CD14-positive monocyte (primary cell): Measurements from ENCODE around the gene ZXDC. TPM values are rescaled to one million over a fixed set of nuclear protein-coding genes. Genes with fewer than 3 reads are reported as not detected.

ENCODE experiments used
- DNase-seq, 3 donors: peaks; one replicate each; pipeline ENCODE4 v3.0.0-alpha.2; 2011 to 2022
- H2AFZ ChIP-seq: 2 replicates; pipeline ENCODE4 v1.6.0; 2012; ENCODE audit warnings: mild to moderate bottlenecking, low read depth, low read length, inconsistent platforms; ENCODE audit not compliant: insufficient read depth, poor library complexity, severe bottlenecking
- H3K27ac ChIP-seq, 2 donors: 1 replicate in 1 of 2; 2 replicates in 1 of 2; pipeline ENCODE4 v1.5.1; 2012 to 2013; ENCODE audit warnings: low read length in 2 of 2, control low read depth in 1 of 2, inconsistent platforms in 1 of 2, low read depth in 1 of 2, mild to moderate bottlenecking in 1 of 2
- H3K27me3 ChIP-seq, 2 donors: one replicate each; pipeline versions ENCODE4 v1.6.0 to v1.6.1; 2011 to 2013; ENCODE audit warnings: low read length in 2 of 2; ENCODE audit not compliant: control insufficient read depth in 2 of 2, insufficient read depth in 2 of 2
- H3K36me3 ChIP-seq, 2 donors: replicated peaks in 1 of 2; 1 replicate in 1 of 2; 2 replicates in 1 of 2; pipeline versions ENCODE4 v1.5.1 to v1.6.1; 2012 to 2013; ENCODE audit warnings: low read length in 2 of 2, control low read depth in 1 of 2, inconsistent platforms in 1 of 2, mild to moderate bottlenecking in 1 of 2; ENCODE audit not compliant: insufficient read depth in 2 of 2, control insufficient read depth in 1 of 2
- H3K4me1 ChIP-seq, 2 donors: 1 replicate in 1 of 2; 2 replicates in 1 of 2; pipeline versions ENCODE4 v1.5.1 to v1.6.1; 2012 to 2013; ENCODE audit warnings: low read length in 2 of 2, control low read depth in 1 of 2, inconsistent platforms in 1 of 2, mild to moderate bottlenecking in 1 of 2, moderate library complexity in 1 of 2; ENCODE audit not compliant: insufficient read depth in 2 of 2, control insufficient read depth in 1 of 2
- H3K4me2 ChIP-seq: replicated peaks from 2 replicates; pipeline ENCODE3; 2012; ENCODE audit warnings: low read length, moderate library complexity, mild to moderate bottlenecking; ENCODE audit not compliant: poor library complexity, severe bottlenecking; ENCODE audit errors: extremely low read depth
- H3K4me3 ChIP-seq, 3 experiments: fragments of 200-600 bp in 1 of 3; sonication (generic) in 1 of 3; replicated peaks in 1 of 3; 1 replicate in 2 of 3; 2 replicates in 1 of 3; pipeline ENCODE4 v1.5.1; 2011 to 2013; ENCODE audit warnings: low read length in 3 of 3, mild to moderate bottlenecking in 3 of 3, control low read depth in 2 of 3, low read depth in 2 of 3, inconsistent platforms in 1 of 3, moderate library complexity in 1 of 3
- H3K79me2 ChIP-seq: 2 replicates; pipeline ENCODE4 v1.6.0; 2012; ENCODE audit warnings: mild to moderate bottlenecking, control low read depth, inconsistent platforms, low read length, moderate library complexity; ENCODE audit not compliant: insufficient read depth
- H3K9ac ChIP-seq: 2 replicates; pipeline ENCODE4 v1.6.0; 2017; ENCODE audit warnings: low read length, mild to moderate bottlenecking; ENCODE audit not compliant: insufficient read depth, poor library complexity, severe bottlenecking
- H3K9me3 ChIP-seq, 2 donors: replicated peaks in 1 of 2; 1 replicate in 1 of 2; 2 replicates in 1 of 2; pipeline versions ENCODE4 v1.5.1 to v1.6.1; 2012 to 2013; ENCODE audit warnings: low read length in 2 of 2, control low read depth in 1 of 2; ENCODE audit not compliant: control insufficient read depth in 1 of 2, insufficient read depth in 1 of 2
- H4K20me1 ChIP-seq: 2 replicates; pipeline ENCODE4 v1.6.0; 2012; ENCODE audit warnings: mild to moderate bottlenecking, low read length, control low read depth, moderate library complexity; ENCODE audit not compliant: insufficient read depth
- H3K27ac Mint-ChIP-seq, 7 donors: one replicate each; pipeline ENCODE4 v1.8.0; 2020; ENCODE audit warnings: mild to moderate bottlenecking in 7 of 7, mixed read lengths in 7 of 7, moderate library complexity in 6 of 7, inconsistent platforms in 2 of 7
- H3K27me3 Mint-ChIP-seq, 3 donors: one replicate each; pipeline ENCODE4 v1.8.0; 2021 to 2022; ENCODE audit warnings: low read depth in 3 of 3, mild to moderate bottlenecking in 3 of 3, mixed read lengths in 3 of 3, moderate library complexity in 3 of 3, inconsistent platforms in 1 of 3
- H3K36me3 Mint-ChIP-seq, 2 donors: one replicate each; pipeline ENCODE4 v1.8.0; 2020; ENCODE audit warnings: mixed read lengths in 2 of 2, inconsistent platforms in 1 of 2, mild to moderate bottlenecking in 1 of 2
- H3K4me1 Mint-ChIP-seq: one replicate; pipeline ENCODE4 v1.8.0; 2020; ENCODE audit warnings: mild to moderate bottlenecking, mixed read lengths
- H3K4me3 Mint-ChIP-seq, 2 donors: one replicate each; pipeline ENCODE4 v1.8.0; 2020; ENCODE audit warnings: mild to moderate bottlenecking in 2 of 2, mixed read lengths in 2 of 2, moderate library complexity in 1 of 2
- H3K9me3 Mint-ChIP-seq, 7 donors: one replicate each; pipeline ENCODE4 v1.8.0; 2020 to 2022; ENCODE audit warnings: mixed read lengths in 7 of 7, mild to moderate bottlenecking in 6 of 7, moderate library complexity in 6 of 7, inconsistent platforms in 2 of 7
- CTCF ChIP-seq: fragments of 200-600 bp; IDR thresholded peaks from one replicate; pipeline ENCODE4 v1.8.0; 2022; ENCODE audit warnings: antibody characterized with exemption, mild to moderate bottlenecking
- WGBS: methylation state at CpG from one replicate; pipeline ENCODE4 v1.1.5; 2013; ENCODE audit warnings: missing lambda C conversion rate; ENCODE audit not compliant: insufficient coverage; 5-methylcytosine and 5-hydroxymethylcytosine counted together
- intact Hi-C, 2 donors: fragments of 100-400 bp; cut with micrococcal nuclease; formaldehyde crosslinking; loops; one replicate each; pipeline versions ENCODE4 v1.15.0 to v1.15.1; 2023
- polyA plus RNA-seq, 3 donors: library from polyadenylated mRNA; depleted of rRNA in 1 of 3; unstranded in 2 of 3; stranded (reverse) in 1 of 3; fragments of 300-500 nt in 2 of 3; fragments of >200 nt in 1 of 3; fragmentation: Illumina TruSeq in 2 of 3; gene quantifications; 1 replicate in 2 of 3; 2 replicates in 1 of 3; pipeline ENCODE4 v1.2.3, GENCODE V29; 2012 to 2021

Gene ZXDC
- polyA plus RNA-seq, 3 donors: 6.3 to 44.8 (median 9.7) TPM

GRCh38 chr3:126415661-126416591, 59.8 kb downstream of the ZXDC start:
- Histone ChIP-seq H3K9me3 (no peaks in the 10 kb centered on the region), H3K79me2 (no peaks in the 10 kb centered on the region), H3K27ac (no peak overlapping the region), H3K4me3 (no peak overlapping the region), H2AFZ (no peak overlapping the region), H4K20me1 (no peaks in the 10 kb centered on the region), H3K4me1 (no peaks in the 10 kb centered on the region), H3K36me3 (no peaks in the 10 kb centered on the region), H3K4me2 (no peak overlapping the region), H3K27me3 (peaks cover 0 to 7% of the 10 kb centered on the region in 2 donors), H3K9ac (no peak overlapping the region)
- no peak for TF ChIP-seq CTCF
- 48% methylated on average over 56 of the region's 61 CpGs for WGBS
- H3K4me1 Mint-ChIP-seq: no peaks in the 10 kb centered on the region
- DNase-seq: no peak
- H3K4me3 Mint-ChIP-seq: peak overlapping the region in 1 of 2 donors; percentile 21
- peak overlapping the region in 1 of 7 donors; percentile 34 for H3K27ac Mint-ChIP-seq
- intact Hi-C loops: no loop called here
- peaks cover 0 to 1% (median 0%) of the 10 kb centered on the region in 7 donors for H3K9me3 Mint-ChIP-seq
- peaks cover 16 to 51% (median 27%) of the 10 kb centered on the region in 3 donors for H3K27me3 Mint-ChIP-seq
- H3K36me3 Mint-ChIP-seq: no peaks in the 10 kb centered on the region

- no peak overlapping the region for H2AFZ ChIP-seq
- no peaks in the 10 kb centered on the region for H3K36me3 Mint-ChIP-seq
- WGBS: 92% methylated on average over 10 of the region's 12 CpGs
- peaks cover 21 to 56% (median 31%) of the 10 kb centered on the region in 3 donors for H3K27me3 Mint-ChIP-seq
- intact Hi-C loops: no loop called here
- H3K36me3 ChIP-seq: no peaks in the 10 kb centered on the region
- H3K27me3 ChIP-seq: peaks cover 0 to 12% of the 10 kb centered on the region in 2 donors
- peaks cover 0 to 1% (median 0%) of the 10 kb centered on the region in 7 donors for H3K9me3 Mint-ChIP-seq
- H3K9ac ChIP-seq: no peak overlapping the region
- no peak for TF ChIP-seq CTCF
- H3K9me3 ChIP-seq: no peaks in the 10 kb centered on the region
- H3K4me3 Mint-ChIP-seq: no peak overlapping the region
- no peak overlapping the region for H3K27ac ChIP-seq
- H3K79me2 ChIP-seq: no peaks in the 10 kb centered on the region
- no peak overlapping the region for H3K4me2 ChIP-seq
- H3K27ac Mint-ChIP-seq: peak overlapping the region in 1 of 7 donors; percentile 34
- H4K20me1 ChIP-seq: no peaks in the 10 kb centered on the region
- DNase-seq: no peak
- H3K4me3 ChIP-seq: no peak overlapping the region
- H3K4me1 ChIP-seq: no peaks in the 10 kb centered on the region
- no peaks in the 10 kb centered on the region for H3K4me1 Mint-ChIP-seq
These were observed 60.6 kb downstream of the ZXDC start for GRCh38 chr3:126414961-126415660.
